Ishikawa (cell line): ENCODE measurements around the gene NCOA6.

Experiments used
- EP300 ChIP-seq: IDR thresholded peaks from 2 replicates; pipeline ENCODE4 v1.6.1; 2012; ENCODE audit warnings: borderline replicate concordance
- FOXM1 ChIP-seq: IDR thresholded peaks from 2 replicates; pipeline ENCODE4 v1.6.1; 2012; ENCODE audit warnings: low read depth, borderline replicate concordance
- MAX ChIP-seq: IDR thresholded peaks from 2 replicates; pipeline ENCODE4 v1.6.1; 2012
- NFIC ChIP-seq: IDR thresholded peaks from 2 replicates; pipeline ENCODE4 v1.6.1; 2012
- RAD21 ChIP-seq: IDR thresholded peaks from 2 replicates; pipeline ENCODE4 v1.6.1; 2012; ENCODE audit warnings: low read depth
- REST ChIP-seq: IDR thresholded peaks from 2 replicates; pipeline ENCODE4 v1.6.1; 2012; ENCODE audit warnings: low read depth, mild to moderate bottlenecking
- TCF12 ChIP-seq: IDR thresholded peaks from 2 replicates; pipeline ENCODE4 v1.6.1; 2012; ENCODE audit warnings: low read depth
- TEAD4 ChIP-seq: IDR thresholded peaks from 2 replicates; pipeline ENCODE4 v1.6.1; 2012
- USF1 ChIP-seq: IDR thresholded peaks from 2 replicates; pipeline ENCODE4 v1.6.1; 2012
- YY1 ChIP-seq: IDR thresholded peaks from 2 replicates; pipeline ENCODE4 v1.6.1; 2012; ENCODE audit warnings: low read depth

- TF ChIP-seq FOXM1 (no peak), EP300 (no peak), REST (no peak), MAX (no peak), USF1 (no peak), NFIC (no peak), YY1 (no peak), TCF12 (no peak), RAD21 (no peak), TEAD4 (no peak)
Observed at GRCh38 chr20:34848597-34848996, 23.1 kb upstream of the NCOA6 start.
